GM18858 (cell line): ENCODE measurements around the gene C10orf143.

ENCODE experiments used
- ATAC-seq: cut with Tn5 transposase; IDR thresholded peaks from one replicate; pipeline ENCODE4 v1.9.1; 2021; ENCODE audit not compliant: unreplicated experiment

C10orf143 gene

DNA sequence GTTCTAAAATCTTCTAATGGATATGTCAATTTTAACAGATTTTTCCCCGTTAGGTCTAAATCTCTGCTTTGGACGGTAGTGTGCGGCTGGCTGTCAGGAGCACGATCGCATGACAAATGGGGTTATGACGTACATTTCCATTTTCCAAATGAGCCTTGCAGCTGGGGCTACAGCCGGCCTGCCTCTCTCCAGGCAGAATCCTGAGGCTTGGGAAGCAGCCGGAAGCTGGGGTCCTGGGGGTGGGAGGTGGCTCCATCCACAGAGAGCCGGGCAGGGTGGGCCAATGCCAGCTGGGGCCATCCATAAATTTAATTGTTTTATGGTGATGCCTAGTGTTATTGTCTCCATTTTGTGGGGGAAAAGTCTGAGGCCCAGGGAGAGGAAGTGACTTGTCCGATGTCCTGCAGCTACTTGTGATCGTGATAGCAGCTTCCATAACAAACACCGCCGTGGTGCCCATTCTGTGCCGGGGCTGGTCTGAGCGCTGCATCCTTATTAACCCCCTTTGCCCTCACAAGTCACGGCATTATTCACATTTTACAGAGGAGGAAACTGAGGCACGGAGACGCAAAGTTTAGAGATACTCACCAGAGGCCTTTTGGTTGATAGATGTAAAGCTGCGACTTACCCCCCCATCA, 93.5 kb downstream of the C10orf143 start:
- ATAC-seq: no peak

- ATAC-seq: no peak
These were observed 94.5 kb downstream of the C10orf143 start for GRCh38 chr10:130016095-130016494.

GRCh38 chr10:130015075-130015695, 95.4 kb downstream of the C10orf143 start:
- ATAC-seq: no peak

- no peak for ATAC-seq
These were observed 96.2 kb downstream of the C10orf143 start for GRCh38 chr10:130014263-130015074.
